ENCODE results near the gene SAMD3.
"Not testable (repeated sequence)": the region's sequence is repeated elsewhere in the genome, so short reads cannot be mapped to it uniquely, and the experiment has no call there.

Gene SAMD3

GRCh38 chr6:130222775-130223174 lies at the start of gene SAMD3:
Gene SAMD3, minus strand, starts transcription at chr6:130222951. Its CDS starts 7,678 bp downstream, at chr6:130215273.
- H3K27ac ChIP-seq = no peak within 1 kb of the TSS
- TF ChIP-seq, protein P1, sequence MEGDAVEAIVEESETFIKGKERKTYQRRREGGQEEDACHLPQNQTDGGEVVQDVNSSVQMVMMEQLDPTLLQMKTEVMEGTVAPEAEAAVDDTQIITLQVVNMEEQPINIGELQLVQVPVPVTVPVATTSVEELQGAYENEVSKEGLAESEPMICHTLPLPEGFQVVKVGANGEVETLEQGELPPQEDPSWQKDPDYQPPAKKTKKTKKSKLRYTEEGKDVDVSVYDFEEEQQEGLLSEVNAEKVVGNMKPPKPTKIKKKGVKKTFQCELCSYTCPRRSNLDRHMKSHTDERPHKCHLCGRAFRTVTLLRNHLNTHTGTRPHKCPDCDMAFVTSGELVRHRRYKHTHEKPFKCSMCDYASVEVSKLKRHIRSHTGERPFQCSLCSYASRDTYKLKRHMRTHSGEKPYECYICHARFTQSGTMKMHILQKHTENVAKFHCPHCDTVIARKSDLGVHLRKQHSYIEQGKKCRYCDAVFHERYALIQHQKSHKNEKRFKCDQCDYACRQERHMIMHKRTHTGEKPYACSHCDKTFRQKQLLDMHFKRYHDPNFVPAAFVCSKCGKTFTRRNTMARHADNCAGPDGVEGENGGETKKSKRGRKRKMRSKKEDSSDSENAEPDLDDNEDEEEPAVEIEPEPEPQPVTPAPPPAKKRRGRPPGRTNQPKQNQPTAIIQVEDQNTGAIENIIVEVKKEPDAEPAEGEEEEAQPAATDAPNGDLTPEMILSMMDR (conservative IDR thresholded peaks at IDR 0.05; ENCODE audit: low read depth) = no peak
- no peak for DNase-seq (ENCODE audit: low spot score)
- ChIA-PET POLR2A (ENCODE audit: low non-redundant PET) (no interaction called here), CTCF (no interaction called here)

- no peak for DNase-seq (ENCODE audit: low spot score)
- POLR2A ChIA-PET (ENCODE audit: low non-redundant PET) = no interaction called here
- TF ChIP-seq, protein P1 (conservative IDR thresholded peaks at IDR 0.05; ENCODE audit: low read depth) = no peak
- H3K27ac ChIP-seq = no peak overlapping the region
- CTCF ChIA-PET = no interaction called here
Measured at GRCh38 chr6:130269969-130270635, 47.4 kb upstream of the SAMD3 start.

GRCh38 chr6:130265553-130265952 lies 42.8 kb upstream of the SAMD3 start:
- CTCF ChIA-PET; H3K27ac ChIP-seq; DNase-seq (ENCODE audit: low spot score); POLR2A ChIA-PET (ENCODE audit: low non-redundant PET): not testable (repeated sequence)

GRCh38 chr6:130262008-130262407 lies 39.3 kb upstream of the SAMD3 start:
- TF ChIP-seq, protein P1 (conservative IDR thresholded peaks at IDR 0.05; ENCODE audit: low read depth) = no peak
- H3K27ac ChIP-seq = no peak overlapping the region
- ChIA-PET POLR2A (ENCODE audit: low non-redundant PET) (no interaction called here), CTCF (no interaction called here)
- no peak for DNase-seq (ENCODE audit: low spot score)

DNA sequence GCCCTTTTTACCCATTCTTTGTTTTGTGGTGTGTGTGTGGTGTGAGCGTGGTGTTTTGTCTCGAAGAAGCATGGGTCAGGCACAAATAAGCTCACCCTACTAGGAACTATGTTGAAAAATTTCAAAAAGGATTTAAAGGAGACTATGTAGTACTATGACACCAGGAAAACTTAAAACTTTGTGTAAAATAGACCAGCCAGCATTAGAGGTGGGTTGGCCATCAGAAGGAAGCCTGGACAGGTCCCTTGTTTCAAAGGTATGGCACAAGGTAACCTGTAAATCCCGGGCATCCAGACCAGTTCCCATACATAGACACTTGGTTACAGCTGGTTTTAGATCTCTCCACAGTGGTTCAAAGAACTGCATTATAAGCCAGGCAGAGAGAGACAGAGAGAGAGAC lies 38.8 kb upstream of the SAMD3 start:
- H3K27ac ChIP-seq; CTCF ChIA-PET; DNase-seq (ENCODE audit: low spot score); POLR2A ChIA-PET (ENCODE audit: low non-redundant PET): not testable (repeated sequence)

DNA sequence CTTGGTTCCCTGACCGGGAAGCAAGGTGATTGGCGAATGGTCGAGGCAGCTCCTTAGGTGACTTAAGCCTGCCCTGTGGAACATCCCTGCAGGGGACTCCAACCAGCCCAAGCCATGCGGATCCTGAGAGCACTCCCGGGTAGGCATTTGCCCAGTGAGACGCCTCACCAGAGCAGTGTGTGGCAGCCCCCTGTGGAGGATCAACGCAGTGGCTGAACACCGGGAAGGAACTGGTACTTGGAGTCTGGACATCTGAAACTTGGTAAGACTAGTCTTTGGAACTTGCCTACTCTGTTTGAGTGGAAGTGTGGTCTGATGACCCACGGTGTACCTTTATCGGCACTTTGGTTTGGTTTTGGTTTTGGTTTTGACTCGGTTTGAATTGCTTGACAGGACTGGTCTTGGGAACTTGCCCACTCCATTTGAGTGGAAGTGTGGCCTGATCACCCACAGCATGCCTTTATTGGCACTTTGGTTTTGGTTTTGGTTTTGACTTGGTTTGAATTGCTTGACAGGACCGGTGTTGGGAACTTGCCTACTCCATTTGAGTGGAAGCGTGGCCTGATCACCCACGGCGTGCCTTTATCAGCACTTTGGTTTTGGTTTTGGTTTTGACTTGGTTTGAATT lies 38.0 kb upstream of the SAMD3 start:
- H3K27ac ChIP-seq; CTCF ChIA-PET; POLR2A ChIA-PET (ENCODE audit: low non-redundant PET); DNase-seq (ENCODE audit: low spot score): not testable (repeated sequence)

DNA sequence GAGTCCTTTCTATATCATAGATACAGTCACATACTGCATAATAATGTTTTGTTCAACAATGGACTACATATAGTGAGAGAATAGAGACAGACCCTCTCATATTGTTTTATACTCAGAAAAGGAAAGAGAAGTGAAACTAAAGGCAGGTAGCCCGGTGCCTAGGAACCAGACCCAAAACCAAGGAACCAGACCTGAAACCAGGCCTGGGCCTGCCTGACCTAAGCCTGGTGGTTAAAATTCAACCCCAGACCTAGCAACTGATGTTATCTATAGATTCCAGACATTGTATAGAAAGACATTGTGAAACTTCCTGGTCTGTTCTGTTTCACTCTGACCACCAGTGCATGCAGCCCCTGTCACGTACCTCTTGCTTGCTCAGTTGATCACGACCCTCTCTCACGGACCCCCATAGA lies 37.3 kb upstream of the SAMD3 start:
- H3K27ac ChIP-seq; POLR2A ChIA-PET (ENCODE audit: low non-redundant PET); DNase-seq (ENCODE audit: low spot score); CTCF ChIA-PET: not testable (repeated sequence)

DNA sequence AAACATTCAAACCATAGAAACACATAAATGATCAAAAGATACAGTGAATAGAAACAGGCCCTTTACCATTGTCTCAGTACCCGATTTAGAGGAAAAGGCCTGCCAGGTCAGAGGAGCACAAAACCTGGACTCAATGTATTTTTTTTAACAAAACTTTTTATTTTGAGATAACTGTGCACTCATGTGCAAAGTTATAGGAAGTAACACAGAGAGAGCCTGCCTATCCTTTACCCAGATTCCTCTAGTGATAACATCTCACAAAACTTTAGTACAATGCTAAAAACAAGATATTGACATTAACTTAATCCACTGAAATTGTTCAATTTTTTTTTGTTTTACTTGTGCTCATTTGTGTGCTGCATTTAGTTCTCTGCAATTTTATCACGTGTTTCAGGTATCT lies 36.8 kb upstream of the SAMD3 start:
- POLR2A ChIA-PET (ENCODE audit: low non-redundant PET) = no interaction called here
- no peak overlapping the region for H3K27ac ChIP-seq

More for the DNA sequence above, 36.8 kb upstream of the SAMD3 start:
- no peak for DNase-seq (ENCODE audit: low spot score)
- CTCF ChIA-PET = no interaction called here
- TF ChIP-seq, protein P1 (conservative IDR thresholded peaks at IDR 0.05; ENCODE audit: low read depth) = no peak

Data from RWPE1 (cell line).